ENCODE measurements around the gene IL27RA. TPM values are rescaled to one million over a fixed set of nuclear protein-coding genes. Genes with fewer than 3 reads are reported as not detected.
A peak's percentile ranks its signal among the peaks of the same experiment; 100 is the strongest.

Gene IL27RA
- total RNA-seq, 5 donors from 2014 or later (not counting 1 experiment from before 2014, with no cell fraction given) = 44.2 to 82.4 (median 66.5) TPM

DNA sequence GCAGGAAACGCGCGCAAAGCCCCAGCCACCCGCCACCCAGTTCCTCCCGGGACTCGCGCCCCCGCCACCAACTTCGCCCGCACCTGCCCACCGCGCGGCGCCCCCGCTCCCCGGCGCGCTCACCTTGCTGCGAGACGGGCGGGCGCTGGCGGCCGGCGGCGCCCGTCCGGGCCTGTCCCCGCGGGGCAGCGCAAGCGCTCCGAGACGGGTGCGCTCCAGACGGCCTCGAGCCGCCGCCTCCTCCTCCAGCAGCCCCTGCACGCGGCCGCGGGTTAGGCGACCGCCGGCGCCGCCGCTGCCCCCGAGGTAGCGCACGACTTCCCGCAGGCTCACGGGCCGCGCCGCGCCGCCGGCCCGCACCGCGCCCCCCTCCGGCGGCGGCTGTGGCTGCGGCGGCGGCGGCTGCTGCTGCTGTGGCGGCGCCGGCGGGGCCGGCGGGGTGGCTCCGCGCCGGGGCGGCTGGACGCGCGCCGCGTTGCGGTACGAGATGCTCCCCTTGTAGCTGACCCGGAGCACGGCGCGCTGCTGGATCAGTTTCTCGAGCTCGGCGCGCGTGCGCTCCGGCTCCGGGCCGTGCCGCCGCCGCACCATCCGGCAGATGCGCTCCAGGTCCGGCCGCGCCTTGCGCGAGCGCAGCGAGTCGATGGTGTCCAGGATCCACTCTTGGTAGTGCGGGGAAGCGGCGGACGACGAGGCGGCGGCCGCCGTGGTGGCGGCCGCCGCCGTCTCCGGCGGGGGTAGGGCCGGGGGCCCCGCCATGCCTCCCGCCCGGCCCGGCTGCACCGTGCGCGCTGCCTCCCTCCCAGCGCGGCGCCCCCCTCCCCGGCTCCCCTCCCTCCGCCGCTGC is 58.3 kb downstream of the IL27RA start:
- H3K27ac ChIP-seq (ENCODE audit: low read length) = no peak overlapping the region

GRCh38 chr19:14090509-14091080 is 59.0 kb downstream of the IL27RA start, which contains the start of gene SAMD1:
Gene SAMD1, minus strand, starts transcription at chr19:14090751.
- Histone ChIP-seq H3K4me3 (ENCODE audit: control insufficient read depth in 1 of 2, extremely low read depth in 1 of 2, low read length in 1 of 2) (peak within 1 kb of the TSS; percentile 87 to 90), H3K27me3 (replicated peaks in 1 of 2; ENCODE audit: control insufficient read depth in 2 of 2, extremely low read depth in 1 of 2, insufficient read depth in 2 of 2, low read length in 1 of 2) (no peaks in the 10 kb centered on the region), H3K27ac (ENCODE audit: low read length) (peak within 1 kb of the TSS; percentile 62), H3K36me3 (ENCODE audit: control insufficient read depth in 2 of 2, extremely low read depth in 1 of 2, insufficient read depth in 1 of 2, low read length in 1 of 2) (peaks cover 6% of the 10 kb centered on the region in 2 donors), H3K4me1 (ENCODE audit: control insufficient read depth in 1 of 2, extremely low read depth in 1 of 2, insufficient read depth in 2 of 2, low read length in 2 of 2) (peaks cover 0 to 23% of the 10 kb centered on the region in 2 experiments), H3K9me3 (no peaks in the 10 kb centered on the region)
- peaks cover 0 to 7% (median 0%) of the 10 kb centered on the region in 3 donors for H3K9me3 Mint-ChIP-seq
- peaks cover 10% of the 10 kb centered on the region for H3K36me3 Mint-ChIP-seq
- DNase-seq (peak; percentile 74 to 92 (median 84)), ATAC-seq (replicated peaks in 1 of 4) (peak; percentile 64 to 74 (median 66))
- CTCF ChIA-PET = interaction anchor here in 1 of 2 donors (0.6 to 1.5 kb wide), 2 partner anchors 46 kb away, joined by 3 read pairs; partner anchors contain the start of gene ASF1B
- H3K4me1 Mint-ChIP-seq = peaks cover 15 to 24% (median 17%) of the 10 kb centered on the region in 3 donors
- POLR2A ChIA-PET = no interaction called here
- H3K4me3 Mint-ChIP-seq = peak within 1 kb of the TSS; percentile 89 to 100 (median 99)
- peak within 1 kb of the TSS; percentile 100 for H3K27ac Mint-ChIP-seq
- H3K27me3 Mint-ChIP-seq = peaks cover 0 to 2% of the 10 kb centered on the region in 2 donors
- no CpG with 5 or more reads among the region's 65 CpGs for WGBS (ENCODE audit: insufficient coverage)

More for the DNA sequence above, 58.3 kb downstream of the IL27RA start:
- H3K9me3 Mint-ChIP-seq = peaks cover 0 to 7% (median 0%) of the 10 kb centered on the region in 3 donors
- ATAC-seq (replicated peaks in 1 of 4) (peak; percentile 10 to 21 (median 12)), DNase-seq (peak in 23 of 35 experiments; percentile 20 to 73 (median 41))
- under 1% methylated on average over 123 of the region's 142 CpGs for WGBS (ENCODE audit: insufficient coverage)
- Histone ChIP-seq H3K36me3 (ENCODE audit: control insufficient read depth in 2 of 2, extremely low read depth in 1 of 2, insufficient read depth in 1 of 2, low read length in 1 of 2) (peaks cover 6% of the 10 kb centered on the region in 2 donors), H3K27me3 (replicated peaks in 1 of 2; ENCODE audit: control insufficient read depth in 2 of 2, extremely low read depth in 1 of 2, insufficient read depth in 2 of 2, low read length in 1 of 2) (no peaks in the 10 kb centered on the region), H3K4me1 (ENCODE audit: control insufficient read depth in 1 of 2, extremely low read depth in 1 of 2, insufficient read depth in 2 of 2, low read length in 2 of 2) (peaks cover 0 to 23% of the 10 kb centered on the region in 2 experiments), H3K4me3 (ENCODE audit: control insufficient read depth in 1 of 2, extremely low read depth in 1 of 2, low read length in 1 of 2) (peak overlapping the region; percentile 44 to 56), H3K9me3 (no peaks in the 10 kb centered on the region)
- peaks cover 15 to 24% (median 17%) of the 10 kb centered on the region in 3 donors for H3K4me1 Mint-ChIP-seq
- H3K27me3 Mint-ChIP-seq = peaks cover 0 to 2% of the 10 kb centered on the region in 2 donors
- ChIA-PET POLR2A (no interaction called here), CTCF (interaction anchor here in 1 of 2 donors (0.6 kb wide), 1 partner anchor 46 kb away, joined by 3 read pairs; the partner anchor contains the start of gene ASF1B)
- H3K4me3 Mint-ChIP-seq = peak overlapping the region; percentile 72 to 84 (median 79)
- H3K36me3 Mint-ChIP-seq = peaks cover 10% of the 10 kb centered on the region
- peak overlapping the region; percentile 56 to 84 for H3K27ac Mint-ChIP-seq

- Histone ChIP-seq H3K27me3 (replicated peaks in 1 of 2; ENCODE audit: control insufficient read depth in 2 of 2, extremely low read depth in 1 of 2, insufficient read depth in 2 of 2, low read length in 1 of 2) (no peaks in the 10 kb centered on the region), H3K36me3 (ENCODE audit: control insufficient read depth in 2 of 2, extremely low read depth in 1 of 2, insufficient read depth in 1 of 2, low read length in 1 of 2) (peaks cover 6% of the 10 kb centered on the region in 2 donors), H3K4me1 (ENCODE audit: control insufficient read depth in 1 of 2, extremely low read depth in 1 of 2, insufficient read depth in 2 of 2, low read length in 2 of 2) (peaks cover 0 to 23% of the 10 kb centered on the region in 2 experiments), H3K9me3 (no peaks in the 10 kb centered on the region), H3K27ac (ENCODE audit: low read length) (peak overlapping the region; percentile 62), H3K4me3 (ENCODE audit: control insufficient read depth in 1 of 2, extremely low read depth in 1 of 2, low read length in 1 of 2) (peak overlapping the region; percentile 87 to 90)
- DNase-seq = peak; percentile 38 to 76 (median 57)
- H3K4me1 Mint-ChIP-seq = peaks cover 15 to 24% (median 17%) of the 10 kb centered on the region in 3 donors
- peak; percentile 60 to 68 (median 66) for ATAC-seq (replicated peaks in 1 of 4)
- H3K27me3 Mint-ChIP-seq = peaks cover 0 to 2% of the 10 kb centered on the region in 2 donors
- peaks cover 10% of the 10 kb centered on the region for H3K36me3 Mint-ChIP-seq
- peak overlapping the region; percentile 89 to 100 (median 99) for H3K4me3 Mint-ChIP-seq
- H3K27ac Mint-ChIP-seq = peak overlapping the region; percentile 100
- WGBS (ENCODE audit: insufficient coverage) = under 1% methylated on average over 42 of the region's 72 CpGs
- ChIA-PET CTCF (interaction anchor here (0.5 to 1.5 kb wide), 2 partner anchors 19 to 45 kb away, joined by 3 read pairs; partner anchors contain the start of gene ASF1B (in 1 of the 2)), POLR2A (no interaction called here)
- H3K9me3 Mint-ChIP-seq = peaks cover 0 to 7% (median 0%) of the 10 kb centered on the region in 3 donors
Measured at GRCh38 chr19:14091081-14091812, 59.7 kb downstream of the IL27RA start.

- Histone ChIP-seq H3K27me3 (replicated peaks in 1 of 2; ENCODE audit: control insufficient read depth in 2 of 2, extremely low read depth in 1 of 2, insufficient read depth in 2 of 2, low read length in 1 of 2) (no peaks in the 10 kb centered on the region), H3K36me3 (ENCODE audit: control insufficient read depth in 2 of 2, extremely low read depth in 1 of 2, insufficient read depth in 1 of 2, low read length in 1 of 2) (peaks cover 7 to 13% of the 10 kb centered on the region in 2 donors), H3K4me1 (ENCODE audit: control insufficient read depth in 1 of 2, extremely low read depth in 1 of 2, insufficient read depth in 2 of 2, low read length in 2 of 2) (peaks cover 0 to 23% of the 10 kb centered on the region in 2 experiments), H3K27ac (ENCODE audit: low read length) (peak overlapping the region; percentile 62), H3K9me3 (no peaks in the 10 kb centered on the region), H3K4me3 (ENCODE audit: control insufficient read depth in 1 of 2, extremely low read depth in 1 of 2, low read length in 1 of 2) (peak overlapping the region; percentile 87 to 90)
- Mint-ChIP-seq H3K36me3 (peaks cover 14% of the 10 kb centered on the region), H3K9me3 (peaks cover 0 to 7% (median 0%) of the 10 kb centered on the region in 3 donors), H3K27me3 (peaks cover 0 to 2% of the 10 kb centered on the region in 2 donors), H3K27ac (peak overlapping the region; percentile 100), H3K4me1 (peaks cover 15 to 24% (median 17%) of the 10 kb centered on the region in 3 donors), H3K4me3 (peak overlapping the region; percentile 89 to 100 (median 99))
- peak in 3 of 4 experiments; percentile 3 to 23 (median 8) for ATAC-seq (replicated peaks in 1 of 4)
- 41% methylated on average over 9 of the region's 15 CpGs for WGBS (ENCODE audit: insufficient coverage)
- CTCF ChIA-PET = interaction anchor here (0.5 to 1.5 kb wide), 2 partner anchors 18 to 44 kb away, joined by 3 read pairs; partner anchors contain the start of gene ASF1B (in 1 of the 2)
- POLR2A ChIA-PET = no interaction called here
- peak in 25 of 35 experiments; percentile 18 to 69 (median 48) for DNase-seq
Measured at GRCh38 chr19:14091813-14092462, 60.4 kb downstream of the IL27RA start.

GRCh38 chr19:14093117-14093823 is 61.7 kb downstream of the IL27RA start:
- DNase-seq (no peak), ATAC-seq (replicated peaks in 1 of 4) (no peak)
- H3K4me1 Mint-ChIP-seq = peaks cover 15 to 22% (median 17%) of the 10 kb centered on the region in 3 donors
- CTCF ChIA-PET = no interaction called here
- Histone ChIP-seq H3K27ac (ENCODE audit: low read length) (no peak overlapping the region), H3K4me3 (ENCODE audit: control insufficient read depth in 1 of 2, extremely low read depth in 1 of 2, low read length in 1 of 2) (no peak overlapping the region), H3K27me3 (replicated peaks in 1 of 2; ENCODE audit: control insufficient read depth in 2 of 2, extremely low read depth in 1 of 2, insufficient read depth in 2 of 2, low read length in 1 of 2) (no peaks in the 10 kb centered on the region), H3K36me3 (ENCODE audit: control insufficient read depth in 2 of 2, extremely low read depth in 1 of 2, insufficient read depth in 1 of 2, low read length in 1 of 2) (peaks cover 8 to 23% of the 10 kb centered on the region in 2 donors), H3K4me1 (ENCODE audit: control insufficient read depth in 1 of 2, extremely low read depth in 1 of 2, insufficient read depth in 2 of 2, low read length in 2 of 2) (peaks cover 0 to 23% of the 10 kb centered on the region in 2 experiments), H3K9me3 (no peaks in the 10 kb centered on the region)
- peak overlapping the region; percentile 66 to 68 for H3K27ac Mint-ChIP-seq
- 97% methylated on average over 4 of the region's 9 CpGs for WGBS (ENCODE audit: insufficient coverage)
- peak overlapping the region; percentile 16 to 57 (median 47) for H3K4me3 Mint-ChIP-seq
- H3K36me3 Mint-ChIP-seq = peaks cover 17% of the 10 kb centered on the region
- POLR2A ChIA-PET = no interaction called here
- peaks cover 0 to 7% (median 0%) of the 10 kb centered on the region in 3 donors for H3K9me3 Mint-ChIP-seq
- H3K27me3 Mint-ChIP-seq = peaks cover 0 to 2% of the 10 kb centered on the region in 2 donors
